Measurements from ENCODE around the gene NELFA.

The NELFA gene

GRCh38 chr4:1982124-1983052, 26.4 kb downstream of the NELFA start:
- no peak for DNase-seq (ENCODE audit: low read depth)

- no peak for DNase-seq (ENCODE audit: low read depth)
Observed at GRCh38 chr4:1981251-1982058, 27.3 kb downstream of the NELFA start.

- DNase-seq (ENCODE audit: low read depth), result no peak
Observed at GRCh38 chr4:1980561-1981041, 28.2 kb downstream of the NELFA start.

GRCh38 chr4:1979477-1980196, 29.1 kb downstream of the NELFA start:
- DNase-seq (ENCODE audit: low read depth), result no peak

- no peak for DNase-seq (ENCODE audit: low read depth)
Observed at GRCh38 chr4:1978741-1979476, 29.9 kb downstream of the NELFA start.

GRCh38 chr4:1978226-1978625, 30.5 kb downstream of the NELFA start:
- no peak for DNase-seq (ENCODE audit: low read depth)

- no peak for DNase-seq (ENCODE audit: low read depth)
Observed at GRCh38 chr4:1976416-1977352, 32.1 kb downstream of the NELFA start.

GRCh38 chr4:1975880-1976279, 32.9 kb downstream of the NELFA start:
- DNase-seq (ENCODE audit: low read depth), result no peak

GRCh38 chr4:1975391-1975801, 33.4 kb downstream of the NELFA start:
- DNase-seq (ENCODE audit: low read depth), result no peak

- DNase-seq (ENCODE audit: low read depth), result no peak
Observed at GRCh38 chr4:1974840-1975239, 33.9 kb downstream of the NELFA start.

GRCh38 chr4:1973661-1974060, 35.1 kb downstream of the NELFA start:
- DNase-seq (ENCODE audit: low read depth), result no peak

- no peak for DNase-seq (ENCODE audit: low read depth)
Observed at GRCh38 chr4:1973218-1973617, 35.6 kb downstream of the NELFA start.

- DNase-seq (ENCODE audit: low read depth), result no peak
Observed at GRCh38 chr4:1972414-1972813, 36.4 kb downstream of the NELFA start.

- no peak for DNase-seq (ENCODE audit: low read depth)
Observed at GRCh38 chr4:1971456-1972200, 37.1 kb downstream of the NELFA start.

- no peak for DNase-seq (ENCODE audit: low read depth)
Observed at GRCh38 chr4:1970926-1971325, 37.8 kb downstream of the NELFA start.

GRCh38 chr4:1969928-1970723, 38.6 kb downstream of the NELFA start:
- no peak for DNase-seq (ENCODE audit: low read depth)

GRCh38 chr4:1968686-1969295, 40.0 kb downstream of the NELFA start:
- DNase-seq (ENCODE audit: low read depth), result no peak

GRCh38 chr4:1967512-1968149, 41.1 kb downstream of the NELFA start:
- no peak for DNase-seq (ENCODE audit: low read depth)

Measured in activated T-cell treated with anti-CD3 and anti-CD28 coated beads for 24 hours (primary cell).